ENCODE data around the gene SKAP1.

DNA sequence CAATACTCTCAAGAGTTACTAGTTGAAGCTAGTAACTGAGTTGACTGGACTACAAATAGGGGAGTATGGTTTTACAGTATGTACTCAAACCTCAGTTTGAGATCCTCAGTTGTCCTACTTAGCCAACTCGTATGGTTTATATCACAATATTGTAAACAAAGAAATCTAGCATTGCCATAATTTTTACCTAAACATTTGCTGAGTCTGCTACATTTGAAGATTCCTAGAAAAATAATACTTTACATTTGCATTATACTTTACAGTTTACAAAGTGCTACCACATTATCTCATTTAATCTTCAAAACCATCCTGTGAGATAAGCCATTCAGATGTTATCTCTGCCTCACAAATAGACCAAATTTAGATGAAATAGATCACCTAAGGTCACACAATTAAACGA is 345.1 kb downstream of the SKAP1 start:
- no peak for TF ChIP-seq CTCF (IDR thresholded peaks at IDR 0.05)
- no peak for TF ChIP-seq EP300 (IDR thresholded peaks at IDR 0.05)
- no peak for TF ChIP-seq POLR2AphosphoS5 (IDR thresholded peaks at IDR 0.05)

Measured in gastroesophageal sphincter (tissue), 3 donors.